Panc1 (cell line): Measurements from ENCODE around the gene SMTNL2. TPM values are rescaled to one million over a fixed set of nuclear protein-coding genes. Genes with fewer than 3 reads are reported as not detected.

ENCODE experiments used
- ATAC-seq: fragments of 200-7000 bp; cut with Tn5 transposase; 2 replicates; pipeline ENCODE4 v1.9.1; 2020; ENCODE audit warnings: mild to moderate bottlenecking, moderate library complexity
- BruUV-seq: library from RNA; stranded (reverse); fragments of 400-500 nt; replicated peaks from 2 replicates; lab custom pipeline; 2021; lab: Mats Ljungman, UMichigan
- CTCF ChIA-PET: fragments of 300-600 bp; sonication (Branson Sonifier 250); formaldehyde crosslinking; loops from one replicate; lab custom pipeline; 2022; ENCODE audit warnings: antibody characterized with exemption; lab: Charles Lee
- POLR2A ChIA-PET: fragments of 300-600 bp; sonication (Branson Sonifier 250); formaldehyde crosslinking; loops from one replicate; lab custom pipeline; 2022; ENCODE audit warnings: antibody characterized with exemption; lab: Charles Lee
- DNase-seq: peaks from one replicate; pipeline ENCODE4 v3.0.0-alpha.2; 2010; ENCODE audit warnings: low read depth, low spot score
- H3K27ac ChIP-seq: 2 replicates; pipeline ENCODE4 v1.5.1; 2011; ENCODE audit warnings: mild to moderate bottlenecking, low read length, inconsistent platforms
- H3K27me3 ChIP-seq: fragments of 200-500 bp; sonication (Bioruptor generic); 2 replicates; pipeline ENCODE4 v1.6.0; 2014; ENCODE audit warnings: low read length, inconsistent platforms; ENCODE audit not compliant: control insufficient read depth, insufficient read depth
- H3K36me3 ChIP-seq: fragments of 200-500 bp; sonication (Bioruptor generic); 2 replicates; pipeline ENCODE4 v1.5.1; 2014; ENCODE audit warnings: inconsistent platforms, mild to moderate bottlenecking, low read length, moderate library complexity; ENCODE audit not compliant: control insufficient read depth, insufficient read depth
- H3K4me1 ChIP-seq: 2 replicates; pipeline ENCODE4 v1.5.1; 2011; ENCODE audit warnings: inconsistent platforms, mild to moderate bottlenecking, low read length, moderate library complexity; ENCODE audit not compliant: control insufficient read depth, insufficient read depth
- H3K4me3 ChIP-seq, 2 experiments: 2 replicates each; pipeline ENCODE4 v1.5.1; 2011 to 2012; ENCODE audit warnings: low read depth in 2 of 2, low read length in 2 of 2, mild to moderate bottlenecking in 2 of 2, inconsistent platforms in 1 of 2, moderate library complexity in 1 of 2
- H3K9me3 ChIP-seq: fragments of 200-500 bp; sonication (Bioruptor generic); 2 replicates; pipeline ENCODE4 v1.5.1; 2014; ENCODE audit warnings: low read depth, mild to moderate bottlenecking, inconsistent platforms, low read length, moderate library complexity; ENCODE audit not compliant: control insufficient read depth, insufficient read depth
- CTCF ChIP-seq: fragments of 450-650 bp; IDR thresholded peaks from 2 replicates; pipeline ENCODE4 v1.5.1; 2017; ENCODE audit warnings: mild to moderate bottlenecking
- POLR2AphosphoS5 ChIP-seq: IDR thresholded peaks from 2 replicates; pipeline ENCODE4 v1.6.1; 2012; ENCODE audit warnings: mild to moderate bottlenecking, low read depth, low read length, moderate library complexity
- REST ChIP-seq, 2 experiments: IDR thresholded peaks; 2 replicates each; pipeline ENCODE4 v1.6.1; 2011 to 2012; ENCODE audit warnings: low read depth in 2 of 2, control low read depth in 1 of 2, low read length in 1 of 2, mild to moderate bottlenecking in 1 of 2, moderate library complexity in 1 of 2; ENCODE audit not compliant: insufficient read depth in 1 of 2
- SIN3A ChIP-seq: IDR thresholded peaks from 2 replicates; pipeline ENCODE4 v1.6.1; 2012; ENCODE audit warnings: low read depth, mild to moderate bottlenecking, low read length, moderate library complexity, borderline replicate concordance; ENCODE audit not compliant: insufficient read depth
- TCF7L2 ChIP-seq: IDR thresholded peaks from 2 replicates; pipeline ENCODE4 v1.6.1; 2011; ENCODE audit warnings: mild to moderate bottlenecking, low read depth, low read length, inconsistent platforms
- in situ Hi-C: cut with HindIII; loops from 2 replicates; pipeline ENCODE4 v1.10.0; 2016; ENCODE audit warnings: low sequenced_read_pairs, low pct_unique_long_range_greater_than_20kb
- intact Hi-C: fragments of 100-400 bp; cut with micrococcal nuclease; formaldehyde crosslinking; loops from one replicate; pipeline ENCODE4 v1.10.0; 2022; ENCODE audit not compliant: unreplicated experiment
- total RNA-seq: library from RNA; stranded (reverse); gene quantifications from one replicate; pipeline ENCODE4 v1.2.1, GENCODE V29; 2021; ENCODE audit not compliant: unreplicated experiment

SMTNL2 gene
- total RNA-seq, 1 experiment from 2014 or later: not detected

- intact Hi-C loops: no loop called here
- Histone ChIP-seq H3K36me3 (no peaks in the 10 kb centered on the region), H3K27ac (no peak overlapping the region), H3K4me1 (no peaks in the 10 kb centered on the region), H3K4me3 (no peak overlapping the region), H3K9me3 (no peaks in the 10 kb centered on the region), H3K27me3 (no peaks in the 10 kb centered on the region)
- ChIA-PET CTCF (interaction anchor here (1.0 kb wide), 1 partner anchor 65 kb away, joined by 3 read pairs; no protein-coding TSS in a partner anchor), POLR2A (no interaction called here)
- in situ Hi-C loops: no loop called here
- no peak for ATAC-seq
- DNase-seq: no peak
- no peak for TF ChIP-seq REST (IDR thresholded peaks at IDR 0.05; ENCODE audit: insufficient read depth in 1 of 2, low read depth in 2 of 2, low read length in 1 of 2)
- no peak for TF ChIP-seq SIN3A
- no peak for TF ChIP-seq POLR2AphosphoS5
- TF ChIP-seq TCF7L2: no peak
- TF ChIP-seq CTCF: no peak
- no TSS peak for BruUV-seq
Observed at GRCh38 chr17:4631836-4632580, 47.7 kb downstream of the SMTNL2 start.

- Histone ChIP-seq H3K4me1 (no peaks in the 10 kb centered on the region), H3K36me3 (no peaks in the 10 kb centered on the region), H3K9me3 (no peaks in the 10 kb centered on the region), H3K4me3 (no peak overlapping the region), H3K27me3 (no peaks in the 10 kb centered on the region), H3K27ac (no peak overlapping the region)
- ATAC-seq (no peak; the same call in 1 of the 2 replicates), DNase-seq (no peak)
- in situ Hi-C loops (no loop called here), intact Hi-C loops (no loop called here)
- no TSS peak for BruUV-seq
- no peak for TF ChIP-seq TCF7L2
- no peak for TF ChIP-seq REST (IDR thresholded peaks at IDR 0.05; ENCODE audit: insufficient read depth in 1 of 2, low read depth in 2 of 2, low read length in 1 of 2)
- TF ChIP-seq CTCF: no peak
- TF ChIP-seq SIN3A: no peak
- TF ChIP-seq POLR2AphosphoS5: no peak
- POLR2A ChIA-PET: no interaction called here
- CTCF ChIA-PET: interaction anchor here (1.0 kb wide), 1 partner anchor 66 kb away, joined by 3 read pairs; no protein-coding TSS in a partner anchor
Observed at GRCh38 chr17:4632581-4632920, 48.2 kb downstream of the SMTNL2 start.
